ENCODE measurements around the gene PICALM.
"Not testable (repeated sequence)": the region's sequence is repeated elsewhere in the genome, so short reads cannot be mapped to it uniquely, and the experiment has no call there.

Gene PICALM

GRCh38 chr11:85991508-85991907, 77.4 kb downstream of the PICALM start:
- no peak for DNase-seq

GRCh38 chr11:85989746-85990145, 79.1 kb downstream of the PICALM start:
- no peak for DNase-seq

- DNase-seq = no peak
Measured at GRCh38 chr11:85988780-85989179, 80.1 kb downstream of the PICALM start.

GRCh38 chr11:85977751-85978160, 91.1 kb downstream of the PICALM start:
- peak in 1 of 56 donors; percentile 15 for DNase-seq

GRCh38 chr11:85976525-85976924, 92.4 kb downstream of the PICALM start:
- DNase-seq = no peak

- DNase-seq = no peak
Measured at GRCh38 chr11:85974122-85974521, 94.8 kb downstream of the PICALM start.

DNA sequence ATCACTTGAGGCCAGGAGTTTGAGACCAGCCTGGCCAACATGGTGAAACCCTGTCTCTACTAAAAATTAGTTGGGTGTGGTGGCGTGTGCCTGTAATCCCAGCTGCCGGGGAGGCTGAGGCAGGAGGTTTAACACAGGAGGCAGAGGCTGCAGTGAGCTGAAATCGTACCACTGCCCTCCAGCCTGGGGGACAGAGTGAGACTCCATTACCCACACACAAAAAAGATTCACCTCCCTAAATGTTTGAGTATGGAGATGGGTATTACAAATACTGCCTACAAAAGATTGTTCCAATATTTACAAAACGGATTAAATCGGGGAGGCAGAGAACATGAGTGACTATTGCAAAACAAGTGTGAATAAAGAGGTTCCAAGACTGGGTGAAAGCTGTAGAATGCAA, 98.3 kb downstream of the PICALM start:
- DNase-seq = no peak

DNA sequence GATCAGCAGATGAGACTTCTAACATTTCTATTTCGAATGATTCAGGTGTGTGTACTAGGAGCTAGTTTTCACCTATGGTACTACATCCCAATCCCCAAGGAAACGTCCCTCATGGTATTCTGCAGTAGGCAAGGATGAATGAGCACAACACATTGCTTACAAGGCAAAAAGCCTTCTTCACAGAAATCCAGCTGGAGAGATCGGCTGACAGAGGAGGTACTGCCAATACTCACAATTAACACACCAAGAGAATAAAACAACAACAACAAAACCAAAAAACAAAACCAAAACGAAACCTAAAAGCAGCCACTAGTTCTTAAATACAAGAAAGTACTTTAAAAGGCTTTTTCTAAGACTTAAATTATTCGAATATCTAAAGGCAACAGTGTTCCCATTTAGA, 101.4 kb downstream of the PICALM start:
- DNase-seq = peak in 9 of 56 donors; percentile 7 to 47 (median 24)

DNA sequence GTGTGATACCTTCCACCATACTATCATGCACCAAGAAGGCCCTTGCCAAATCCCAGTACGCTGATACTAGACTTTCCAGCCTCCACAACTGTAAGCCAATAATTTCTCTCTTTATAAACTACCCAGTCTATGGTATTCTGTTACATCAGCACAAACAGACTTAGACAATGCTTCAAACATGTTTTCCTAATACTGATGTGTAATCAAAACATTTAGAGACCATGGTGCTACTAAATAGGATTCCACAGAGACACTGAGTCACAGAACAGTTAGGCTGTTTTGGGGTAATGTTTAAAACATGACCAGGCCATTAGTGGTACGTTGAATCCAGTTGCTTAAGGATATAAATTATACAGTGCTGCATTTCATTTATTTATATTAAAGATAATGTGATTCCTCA, 103.7 kb downstream of the PICALM start:
- no peak for DNase-seq

DNA sequence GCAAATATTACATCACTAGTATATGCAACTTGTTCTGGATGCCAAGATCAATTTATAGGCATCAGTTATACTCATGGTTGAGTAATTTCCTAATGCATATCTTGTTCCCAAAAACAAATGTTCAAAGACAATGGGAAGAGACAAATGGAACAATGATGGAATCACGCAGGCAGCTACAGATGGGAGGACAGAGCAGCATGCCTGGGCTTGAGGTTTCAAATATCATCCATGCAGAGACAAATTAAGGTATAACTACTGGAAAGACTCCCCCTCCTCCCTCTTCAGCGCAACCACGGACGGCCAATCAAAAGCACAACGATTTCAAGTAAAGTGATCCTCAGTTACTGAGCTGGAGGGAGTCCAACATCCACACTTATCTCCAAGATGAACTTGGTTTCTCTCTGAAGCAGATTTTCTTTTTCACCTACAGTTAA, 106.9 kb downstream of the PICALM start:
- DNase-seq = no peak

GRCh38 chr11:85961130-85961529, 107.8 kb downstream of the PICALM start:
- DNase-seq = no peak

DNA sequence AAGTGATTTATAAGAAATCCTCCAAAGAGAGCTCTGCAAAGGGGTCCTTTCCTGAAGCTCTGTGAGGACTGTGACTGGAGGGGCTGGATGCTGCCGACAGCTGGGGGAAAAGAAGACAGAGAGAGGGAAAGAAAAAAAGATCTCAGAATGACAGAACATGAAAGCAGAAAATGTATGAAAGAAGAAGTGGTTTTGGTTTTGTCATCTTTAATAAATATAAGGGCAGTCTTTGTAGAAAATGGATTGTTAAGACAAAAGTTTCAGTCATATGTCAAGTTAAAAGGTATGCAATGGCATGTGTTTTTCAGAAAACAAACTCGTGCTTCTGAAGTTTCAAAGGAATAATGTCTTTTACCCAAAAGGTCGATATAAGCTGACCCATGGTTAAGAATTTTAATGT, 108.2 kb downstream of the PICALM start:
- DNase-seq = no peak

- DNase-seq = no peak
Measured at GRCh38 chr11:85955531-85955930, 113.4 kb downstream of the PICALM start.

DNA sequence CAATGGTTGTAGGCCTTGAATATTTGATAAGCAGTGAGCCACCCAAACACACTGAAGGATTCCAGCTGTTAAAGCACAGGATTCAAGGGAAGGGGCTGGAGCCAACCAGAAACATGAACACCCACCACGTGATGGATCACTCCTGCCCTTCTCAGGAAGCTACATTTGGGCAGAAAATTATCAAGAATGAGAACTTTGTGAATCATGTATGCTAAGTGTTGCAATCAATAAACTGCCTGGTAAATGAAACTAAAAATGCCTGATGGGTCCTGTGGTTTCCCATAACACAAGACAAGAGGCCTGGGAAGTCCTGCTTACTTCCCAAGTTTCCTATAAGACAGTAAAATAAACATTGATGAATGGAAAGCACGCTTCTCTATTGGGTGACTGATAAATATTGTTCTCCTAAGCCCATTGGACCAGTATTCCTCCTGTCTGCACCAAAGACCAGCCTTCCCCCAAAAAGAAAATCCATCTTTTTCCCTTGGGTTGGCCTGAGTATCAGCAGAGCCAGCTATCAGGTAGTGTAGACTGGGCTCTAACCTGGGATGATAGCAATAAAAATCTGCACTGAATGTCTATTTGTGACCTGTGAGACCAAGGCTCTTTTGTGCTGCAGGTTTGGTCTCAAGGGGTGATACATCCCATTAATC, 115.3 kb downstream of the PICALM start:
- DNase-seq = no peak

DNA sequence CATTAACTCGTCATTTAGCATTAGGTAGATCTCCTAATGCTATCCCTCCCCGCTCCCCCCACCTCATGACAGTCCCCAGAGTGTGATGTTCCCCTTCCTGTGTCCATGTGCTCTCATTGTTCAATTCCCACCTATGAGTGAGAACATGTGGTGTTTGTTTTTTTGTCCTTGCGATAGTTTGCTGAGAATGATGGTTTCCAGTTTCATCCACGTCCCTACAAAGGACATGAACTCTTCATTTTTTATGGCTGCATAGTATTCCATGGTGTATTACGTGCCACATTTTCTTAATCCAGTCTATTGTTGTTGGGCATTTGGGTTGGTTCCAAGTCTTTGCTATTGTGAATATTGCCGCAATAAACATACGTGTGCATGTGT, 116.8 kb downstream of the PICALM start:
- not testable (repeated sequence) for DNase-seq

DNA sequence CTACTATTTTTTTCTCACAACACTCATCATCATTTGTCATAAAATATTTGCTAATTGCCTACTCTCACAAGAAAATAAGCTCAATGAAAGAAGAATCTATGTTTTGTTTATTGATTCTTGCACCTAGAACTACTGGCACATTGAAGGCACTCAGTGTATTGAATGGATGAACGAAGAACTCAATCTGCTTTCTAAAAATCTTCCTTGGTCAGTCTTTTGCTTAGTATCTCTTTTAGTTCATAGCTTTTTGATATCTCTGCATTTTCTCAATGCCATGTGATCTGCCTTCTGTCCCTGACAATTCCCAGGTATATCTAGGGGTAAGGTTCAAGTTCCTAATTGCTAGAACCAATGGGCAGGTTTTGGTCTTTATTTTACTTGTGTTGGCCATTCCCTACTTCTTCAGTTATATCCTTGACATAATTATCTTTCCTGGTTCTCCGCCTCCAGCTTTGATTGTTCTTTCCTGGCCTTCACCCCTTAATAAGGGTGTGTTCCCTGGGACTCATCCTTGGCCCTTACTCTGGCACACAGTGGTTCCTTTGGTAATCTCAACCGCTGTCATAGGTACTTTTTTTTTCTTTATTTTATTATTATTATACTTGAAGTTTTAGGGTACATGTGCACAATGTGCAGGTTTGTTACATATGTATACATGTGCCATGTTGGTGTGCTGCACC, 117.3 kb downstream of the PICALM start:
- DNase-seq = no peak

DNA sequence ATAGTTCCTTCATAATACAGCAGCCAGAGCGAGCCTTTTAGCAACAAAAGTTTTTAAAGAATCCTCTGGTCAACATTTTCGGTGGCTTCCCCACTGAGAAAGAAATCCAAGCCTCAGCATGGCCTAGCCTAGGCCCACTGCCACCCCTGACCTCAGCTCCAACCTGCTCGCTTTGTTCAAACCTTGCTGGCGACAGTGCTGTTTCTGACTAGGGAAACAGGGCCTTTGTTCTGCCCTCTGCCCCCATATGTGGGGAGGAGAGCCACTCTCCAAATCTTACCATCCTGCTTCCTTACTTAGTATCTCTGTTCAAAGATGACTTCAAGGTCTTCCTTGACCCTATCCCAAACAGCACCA, 117.9 kb downstream of the PICALM start:
- DNase-seq = no peak

GRCh38 chr11:85950317-85951048, 118.4 kb downstream of the PICALM start:
- no peak for DNase-seq

DNA sequence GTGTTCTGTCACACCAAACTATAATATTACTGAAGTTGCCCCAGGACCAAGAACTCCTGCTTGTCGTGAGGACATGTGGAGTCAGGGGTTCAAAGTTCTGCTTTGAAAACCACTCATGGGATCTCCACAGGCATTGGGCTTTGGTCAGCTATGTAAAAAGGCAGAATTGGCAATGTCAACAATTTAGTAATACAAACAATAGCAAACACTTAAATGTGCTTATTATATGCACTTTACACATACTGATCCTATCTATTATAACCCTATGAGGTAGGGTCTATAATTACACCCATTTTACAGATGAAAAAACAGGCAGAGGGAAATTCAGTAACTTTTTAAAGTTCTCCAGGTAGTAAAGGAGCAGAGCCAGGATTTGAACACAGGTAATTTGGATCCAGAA, 119.1 kb downstream of the PICALM start:
- no peak for DNase-seq

DNA sequence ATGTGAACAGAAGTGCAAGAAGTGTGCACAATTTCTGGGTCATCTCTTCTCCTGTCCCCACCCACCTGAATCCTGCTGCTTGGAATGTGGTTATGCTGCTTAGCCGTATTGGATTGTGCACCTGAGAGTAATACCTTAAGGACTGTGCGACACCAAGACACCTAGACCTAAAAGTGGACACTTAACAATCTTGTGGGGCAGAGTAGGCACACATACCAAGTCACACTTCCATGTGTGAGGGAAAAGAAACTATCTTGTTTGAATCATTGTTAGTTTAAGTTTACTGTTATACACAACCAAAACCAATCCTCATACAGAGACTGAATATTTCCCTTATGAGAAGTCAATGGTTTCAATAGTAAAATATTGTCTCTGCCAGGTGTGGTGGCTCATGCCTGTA, 120.0 kb downstream of the PICALM start:
- DNase-seq = no peak

DNA sequence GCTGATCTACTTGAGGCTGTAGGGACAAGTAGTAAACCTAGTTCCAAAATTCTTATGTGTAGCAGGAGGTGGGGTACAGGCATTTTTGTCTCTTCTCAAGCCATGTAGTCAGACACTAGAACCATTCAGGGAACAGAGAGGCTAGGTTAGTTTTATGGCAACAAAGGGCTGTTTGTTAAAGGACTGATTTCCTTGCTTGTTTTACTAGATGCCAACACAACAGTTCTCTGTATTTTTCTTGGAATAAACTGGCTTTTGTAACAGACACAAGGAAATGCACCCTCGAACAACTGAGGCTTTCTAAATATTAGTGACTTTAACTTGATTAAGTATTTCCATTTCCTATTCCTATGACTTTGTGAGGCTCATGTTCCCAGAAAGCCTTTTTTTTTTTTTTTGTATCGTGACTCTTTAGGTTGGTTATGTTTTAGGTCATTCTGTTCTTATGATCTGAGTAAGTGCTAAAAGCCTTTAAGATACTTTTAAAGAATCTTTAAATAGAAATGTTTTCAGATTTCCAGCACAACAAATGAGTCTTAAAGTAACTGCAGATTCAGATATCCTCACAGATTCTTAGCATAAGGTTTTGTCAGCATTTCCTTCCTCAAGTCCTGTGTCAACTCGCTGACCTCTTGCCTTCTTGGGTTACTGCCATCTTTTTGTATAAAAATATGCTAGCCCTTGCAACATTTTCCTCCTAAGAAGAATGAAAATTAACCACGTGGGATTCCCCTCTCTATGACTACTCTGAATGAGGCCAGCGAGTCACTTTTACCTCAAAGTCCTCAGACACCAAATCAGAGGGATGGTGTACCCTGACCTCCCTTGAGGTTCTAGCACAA, 121.2 kb downstream of the PICALM start:
- DNase-seq = peak in 11 of 56 donors; percentile 6 to 51 (median 14)

DNA sequence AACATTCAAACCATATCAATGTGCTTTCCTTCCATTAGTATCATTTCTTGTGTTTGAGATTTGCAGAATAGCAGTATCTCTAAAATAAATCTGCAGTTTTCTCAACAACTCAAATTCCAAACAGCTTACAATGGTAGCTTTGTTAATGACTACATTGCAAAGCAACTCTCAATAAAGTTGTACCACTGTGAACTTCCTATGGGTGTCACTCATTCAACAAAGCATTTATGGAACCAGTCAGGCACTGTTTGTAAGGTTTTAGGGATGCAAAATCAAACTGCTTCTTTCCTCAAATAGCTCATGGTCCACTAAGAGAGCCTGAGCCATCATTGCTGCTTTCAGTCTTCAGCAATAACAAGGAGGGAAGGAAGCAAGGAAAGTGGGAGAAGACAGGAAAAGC, 122.7 kb downstream of the PICALM start:
- no peak for DNase-seq

Measured in nucleus accumbens (tissue), 56 donors.